Spleen (tissue), 11 donors: Measurements from ENCODE around the gene AKR1B15. TPM values are rescaled to one million over a fixed set of nuclear protein-coding genes. Genes with fewer than 3 reads are reported as not detected.

Experiments
- DNase-seq: peaks from one replicate; pipeline ENCODE4 v3.0.0-alpha.2; 2020
- H3K27ac ChIP-seq, 8 donors: fragments of 200-600 bp; sonication (generic) in 7 of 8; 1 replicate in 4 of 8; 2 replicates in 4 of 8; pipeline versions ENCODE4 v1.5.0 to v1.8.0; 2016 to 2021; ENCODE audit warnings: inconsistent platforms in 4 of 8, mild to moderate bottlenecking in 4 of 8, moderate library complexity in 1 of 8
- H3K27me3 ChIP-seq, 7 donors: fragments of 200-600 bp; sonication (generic) in 6 of 7; replicated peaks in 1 of 7; 1 replicate in 4 of 7; 2 replicates in 3 of 7; pipeline versions ENCODE4 v1.5.0 to v1.8.0; 2016 to 2021; ENCODE audit warnings: inconsistent platforms in 3 of 7, mild to moderate bottlenecking in 1 of 7
- H3K36me3 ChIP-seq, 6 donors: fragments of 200-600 bp; sonication (generic) in 5 of 6; 1 replicate in 4 of 6; 2 replicates in 2 of 6; pipeline versions ENCODE4 v1.5.0 to v1.8.0; 2016 to 2021; ENCODE audit warnings: inconsistent platforms in 2 of 6
- H3K4me1 ChIP-seq, 6 donors: fragments of 200-600 bp; sonication (generic) in 5 of 6; 1 replicate in 3 of 6; 2 replicates in 3 of 6; pipeline versions ENCODE4 v1.5.0 to v1.8.0; 2016 to 2021; ENCODE audit warnings: inconsistent platforms in 3 of 6
- H3K4me3 ChIP-seq, 8 donors: fragments of 200-600 bp; sonication (generic) in 7 of 8; 1 replicate in 4 of 8; 2 replicates in 4 of 8; pipeline versions ENCODE4 v1.5.0 to v1.8.0; 2016 to 2021; ENCODE audit warnings: inconsistent platforms in 4 of 8, mild to moderate bottlenecking in 4 of 8, moderate library complexity in 2 of 8
- H3K9me3 ChIP-seq, 8 donors: fragments of 200-600 bp; sonication (generic) in 7 of 8; 1 replicate in 4 of 8; 2 replicates in 4 of 8; pipeline versions ENCODE4 v1.5.0 to v1.8.0; 2016 to 2021; ENCODE audit warnings: inconsistent platforms in 4 of 8
- POLR2A ChIP-seq, 3 donors: fragments of 450-650 bp; IDR thresholded peaks; one replicate each; pipeline ENCODE4 v1.5.1; 2017; ENCODE audit warnings: antibody characterized with exemption in 3 of 3, mild to moderate bottlenecking in 1 of 3
- POLR2AphosphoS5 ChIP-seq, 3 donors: sonication (generic); formaldehyde crosslinking; IDR thresholded peaks; one replicate each; pipeline ENCODE4 v1.5.1; 2017; ENCODE audit warnings: antibody characterized with exemption in 3 of 3
- WGBS, 5 donors: extraction: QIAGEN DNeasy Blood & Tissue Kit in 3 of 5; methylation state at CpG; one replicate each; pipeline versions ENCODE4 v1.1.5 to v1.1.7; 2013 to 2018; 5-methylcytosine and 5-hydroxymethylcytosine counted together
- intact Hi-C: fragments of 100-400 bp; cut with DNase I; formaldehyde crosslinking; loops from one replicate; pipeline ENCODE4 v1.15.0; 2023; ENCODE audit warnings: low total_unique reads
- polyA plus RNA-seq, 3 donors: library from polyadenylated mRNA; stranded (reverse); fragments of 200-250 nt; gene quantifications; one replicate each; pipeline ENCODE4 v1.2.1, GENCODE V29; 2013
- total RNA-seq, 7 donors: library from RNA; depleted of rRNA in 3 of 7; stranded (reverse); fragments of >200 nt in 3 of 7; fragmentation: NEBNext Ultra II Directional in 4 of 7; extraction: Animal tissue kit (Norgen Biotek cat#: 25700) in 4 of 7; gene quantifications; one replicate each; pipeline versions ENCODE4 v1.1.0 to v1.2.1, GENCODE V29; 2016 to 2021
- TF ChIP-seq, protein P1 (sequence below), 11 experiments: fragments of 200-600 bp in 7 of 11; fragments of 450-650 bp in 4 of 11; sonication (generic) in 4 of 11; IDR thresholded peaks in 8 of 11; conservative IDR thresholded peaks in 3 of 11; 1 replicate in 7 of 11; 2 replicates in 4 of 11; pipeline versions ENCODE4 v1.4.0 to v1.8.0; 2016 to 2021; ENCODE audit warnings: antibody characterized with exemption in 11 of 11, inconsistent platforms in 4 of 11, mild to moderate bottlenecking in 1 of 11
- donor health status: healthy with polysubstance abuse.
- donor health status: DM: no; HTN: no; CAD: no; lungs with moderate emphysema.
- donor health status: DM: no; HTN: no; CAD: no.
- donor health status: Bipolar disorder and iron deficiency.
- donor health status: healthy.
- donor health status: DM: no; HTN: no; CAD: no.
- donor health status: DM: yes; HTN: yes; CAD: no.

Gene AKR1B15
- total and polyA plus RNA-seq, 10 donors, result not detected

DNA sequence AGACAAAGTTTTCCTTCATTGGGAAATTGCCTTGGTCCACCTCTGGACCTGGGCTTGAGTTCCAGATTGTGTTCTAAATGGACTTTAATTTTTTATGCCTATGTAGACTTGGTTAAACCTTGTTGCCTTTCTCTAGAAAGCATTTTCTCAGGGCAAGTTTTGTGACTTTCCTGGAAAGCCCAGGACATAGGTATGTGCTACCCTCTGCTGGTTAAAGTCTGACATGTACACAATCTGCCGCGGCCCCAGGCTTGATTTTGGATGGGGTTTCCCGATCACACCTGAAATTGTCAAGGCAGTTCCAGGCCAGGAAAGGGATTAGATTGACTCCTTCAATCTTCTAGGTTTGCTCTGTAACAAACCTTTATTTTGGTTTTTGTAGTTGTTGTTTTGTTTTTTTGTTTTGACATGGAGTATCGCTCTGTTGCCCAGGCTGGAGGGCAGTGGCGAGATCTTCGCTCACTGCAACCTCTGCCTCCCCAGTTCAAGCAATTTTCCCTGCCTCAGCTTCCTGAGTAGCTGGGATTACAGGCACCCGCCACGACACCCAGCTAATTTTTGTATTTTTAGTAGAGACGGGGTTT, 35.6 kb upstream of the AKR1B15 start:
- no peak overlapping the region for H3K4me3 ChIP-seq
- H3K4me1 ChIP-seq, result peaks cover 0 to 6% (median 0%) of the 10 kb centered on the region in 6 donors
- WGBS, 5 donors, result 44 to 52% (median 50%) methylated on average over 9 of the region's 9 CpGs
- TF ChIP-seq POLR2A (IDR thresholded peaks at IDR 0.05) (no peak), POLR2AphosphoS5 (IDR thresholded peaks at IDR 0.05) (no peak)
- TF ChIP-seq, protein P1, sequence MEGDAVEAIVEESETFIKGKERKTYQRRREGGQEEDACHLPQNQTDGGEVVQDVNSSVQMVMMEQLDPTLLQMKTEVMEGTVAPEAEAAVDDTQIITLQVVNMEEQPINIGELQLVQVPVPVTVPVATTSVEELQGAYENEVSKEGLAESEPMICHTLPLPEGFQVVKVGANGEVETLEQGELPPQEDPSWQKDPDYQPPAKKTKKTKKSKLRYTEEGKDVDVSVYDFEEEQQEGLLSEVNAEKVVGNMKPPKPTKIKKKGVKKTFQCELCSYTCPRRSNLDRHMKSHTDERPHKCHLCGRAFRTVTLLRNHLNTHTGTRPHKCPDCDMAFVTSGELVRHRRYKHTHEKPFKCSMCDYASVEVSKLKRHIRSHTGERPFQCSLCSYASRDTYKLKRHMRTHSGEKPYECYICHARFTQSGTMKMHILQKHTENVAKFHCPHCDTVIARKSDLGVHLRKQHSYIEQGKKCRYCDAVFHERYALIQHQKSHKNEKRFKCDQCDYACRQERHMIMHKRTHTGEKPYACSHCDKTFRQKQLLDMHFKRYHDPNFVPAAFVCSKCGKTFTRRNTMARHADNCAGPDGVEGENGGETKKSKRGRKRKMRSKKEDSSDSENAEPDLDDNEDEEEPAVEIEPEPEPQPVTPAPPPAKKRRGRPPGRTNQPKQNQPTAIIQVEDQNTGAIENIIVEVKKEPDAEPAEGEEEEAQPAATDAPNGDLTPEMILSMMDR (IDR thresholded peaks at IDR 0.05 in 8 of 11, conservative IDR thresholded peaks at IDR 0.05 in 3 of 11), result peak in 9 of 11 experiments; percentile 23 to 69 (median 52)
- no peak overlapping the region for H3K27ac ChIP-seq
- H3K36me3 ChIP-seq, result no peaks in the 10 kb centered on the region
- intact Hi-C loops, result loop anchor here (10.0 kb wide), 1 partner anchor 92 kb away; no protein-coding TSS in a partner anchor
- H3K27me3 ChIP-seq, result peaks cover 0 to 5% (median 0%) of the 10 kb centered on the region in 7 donors
- H3K9me3 ChIP-seq, result no peaks in the 10 kb centered on the region
- DNase-seq, result no peak

DNA sequence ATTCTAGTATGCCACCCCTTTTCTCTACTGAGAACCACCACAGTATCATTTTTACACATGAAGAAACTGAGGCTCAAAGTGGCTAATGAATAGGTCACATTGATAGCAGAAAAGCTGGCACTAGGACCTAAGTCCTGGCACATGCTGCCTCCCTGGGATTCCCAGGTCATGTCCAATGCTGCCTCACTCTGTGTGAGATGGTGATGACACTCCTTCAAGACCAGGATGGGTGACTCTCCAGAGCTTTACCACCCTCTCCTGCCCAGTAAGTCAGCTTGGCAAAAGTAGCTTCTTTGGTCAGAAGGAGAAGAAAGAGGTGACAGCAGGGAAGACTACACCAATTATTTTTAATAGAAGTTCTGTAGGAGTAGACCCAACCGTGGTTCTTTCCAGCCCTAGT, 34.8 kb upstream of the AKR1B15 start:
- no peak for DNase-seq
- TF ChIP-seq, protein P1 (IDR thresholded peaks at IDR 0.05 in 8 of 11, conservative IDR thresholded peaks at IDR 0.05 in 3 of 11), result no peak
- no peak for TF ChIP-seq POLR2A (IDR thresholded peaks at IDR 0.05)
- no peak for TF ChIP-seq POLR2AphosphoS5 (IDR thresholded peaks at IDR 0.05)
- Histone ChIP-seq H3K4me3 (no peak overlapping the region), H3K36me3 (no peaks in the 10 kb centered on the region), H3K27ac (no peak overlapping the region), H3K9me3 (no peaks in the 10 kb centered on the region), H3K27me3 (peaks cover 0 to 14% (median 0%) of the 10 kb centered on the region in 7 donors), H3K4me1 (peaks cover 0 to 6% (median 0%) of the 10 kb centered on the region in 6 donors)
- intact Hi-C loops, result loop anchor here (10.0 kb wide), 1 partner anchor 91 kb away; no protein-coding TSS in a partner anchor
- 31 to 60% (median 36%) methylated on average over 1 of the region's 1 CpG for WGBS, 5 donors

DNA sequence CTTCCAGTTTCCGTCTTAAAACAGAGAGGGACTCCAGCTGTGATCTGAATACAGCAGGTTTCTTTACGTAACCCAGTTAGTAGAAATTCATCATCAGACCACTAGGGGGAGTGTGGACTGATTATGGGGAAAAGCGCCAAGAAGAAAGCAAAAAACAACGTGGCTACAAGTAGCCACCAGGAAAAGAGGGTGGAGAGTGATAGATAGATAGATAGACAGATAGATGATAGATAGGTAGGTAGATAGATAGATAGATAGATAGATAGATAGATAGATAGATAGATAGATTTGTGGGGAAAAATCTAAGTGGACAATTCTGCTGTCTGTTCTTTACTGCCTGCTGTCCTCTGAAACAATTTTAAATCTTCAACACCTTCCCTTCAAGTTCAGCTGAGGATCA, 34.2 kb upstream of the AKR1B15 start:
- intact Hi-C loops, result loop anchor here (10.0 kb wide), 1 partner anchor 90 kb away; no protein-coding TSS in a partner anchor
- DNase-seq, result no peak
- 2 to 5% (median 2%) methylated on average over 4 of the region's 4 CpGs for WGBS, 5 donors

More for the DNA sequence above, 34.2 kb upstream of the AKR1B15 start:
- peaks cover 0 to 6% (median 0%) of the 10 kb centered on the region in 6 donors for H3K4me1 ChIP-seq
- no peaks in the 10 kb centered on the region for H3K36me3 ChIP-seq
- no peaks in the 10 kb centered on the region for H3K9me3 ChIP-seq
- no peak for TF ChIP-seq POLR2AphosphoS5 (IDR thresholded peaks at IDR 0.05)
- TF ChIP-seq, protein P1 (IDR thresholded peaks at IDR 0.05 in 8 of 11, conservative IDR thresholded peaks at IDR 0.05 in 3 of 11), result peak; percentile 47 to 82 (median 78)
- no peak overlapping the region for H3K27ac ChIP-seq
- H3K27me3 ChIP-seq, result peaks cover 0 to 16% (median 0%) of the 10 kb centered on the region in 7 donors
- no peak overlapping the region for H3K4me3 ChIP-seq
